PC-3 (cell line): ENCODE measurements around the gene ASTN2. TPM values are rescaled to one million over a fixed set of nuclear protein-coding genes. Genes with fewer than 3 reads are reported as not detected.

Experiments used
- ATAC-seq: fragments of 200-7000 bp; cut with Tn5 transposase; 2 replicates; pipeline ENCODE4 v1.9.1; 2020; ENCODE audit warnings: mild to moderate bottlenecking, moderate library complexity
- BruUV-seq: library from RNA; stranded (reverse); fragments of 400-500 nt; replicated peaks from 2 replicates; lab custom pipeline; 2021; lab: Mats Ljungman, UMichigan
- CTCF ChIA-PET: fragments of 300-600 bp; sonication (Branson Sonifier 250); formaldehyde crosslinking; loops from one replicate; lab custom pipeline; 2022; ENCODE audit warnings: antibody characterized with exemption; lab: Charles Lee
- POLR2A ChIA-PET: fragments of 300-600 bp; sonication (Branson Sonifier 250); formaldehyde crosslinking; loops from one replicate; lab custom pipeline; 2022; ENCODE audit warnings: antibody characterized with exemption; ENCODE audit not compliant: unreplicated experiment; lab: Charles Lee
- DNase-seq: peaks from one replicate; pipeline ENCODE4 v3.0.0-alpha.2; 2015
- H2AFZ ChIP-seq: fragments of 300-600 bp; sonication (generic); 2 replicates; pipeline ENCODE4 v1.6.0; 2016; ENCODE audit warnings: antibody characterized with exemption, low read length
- H3F3A ChIP-seq: fragments of 300-600 bp; sonication (generic); one replicate; pipeline ENCODE4 v1.6.0; 2017; ENCODE audit warnings: antibody characterized with exemption, low read length, control low read depth, mild to moderate bottlenecking; ENCODE audit not compliant: unreplicated experiment
- H3K27ac ChIP-seq: fragments of 300-600 bp; sonication (generic); 2 replicates; pipeline ENCODE4 v1.5.1; 2016; ENCODE audit warnings: mild to moderate bottlenecking, low read length
- H3K27me3 ChIP-seq: fragments of 300-600 bp; sonication (generic); 2 replicates; pipeline ENCODE4 v1.6.1; 2016; ENCODE audit warnings: low read length, mixed read lengths
- H3K36me3 ChIP-seq: fragments of 300-600 bp; sonication (generic); 2 replicates; pipeline ENCODE4 v1.6.1; 2016; ENCODE audit warnings: low read depth, mixed run types, low read length, mixed read lengths
- H3K4me1 ChIP-seq: fragments of 300-600 bp; sonication (generic); 2 replicates; pipeline ENCODE4 v1.5.1; 2016; ENCODE audit warnings: low read length; ENCODE audit not compliant: insufficient read depth
- H3K4me2 ChIP-seq: fragments of 300-600 bp; sonication (generic); 2 replicates; pipeline ENCODE4 v1.6.0; 2016; ENCODE audit warnings: low read length
- H3K4me3 ChIP-seq: fragments of 300-600 bp; sonication (generic); 2 replicates; pipeline ENCODE4 v1.5.1; 2016; ENCODE audit warnings: mild to moderate bottlenecking, low read length, mixed read lengths
- H3K79me2 ChIP-seq: fragments of 300-600 bp; sonication (generic); 2 replicates; pipeline ENCODE4 v1.6.1; 2017; ENCODE audit warnings: low read length, mixed read lengths
- H3K9ac ChIP-seq: fragments of 300-600 bp; sonication (generic); 2 replicates; pipeline ENCODE4 v1.6.0; 2016; ENCODE audit warnings: mild to moderate bottlenecking, low read length
- H3K9me2 ChIP-seq: fragments of 300-600 bp; sonication (generic); replicated peaks from 2 replicates; pipeline ENCODE4 v1.6.1; 2016; ENCODE audit warnings: mixed run types, low read length, mixed read lengths
- H3K9me3 ChIP-seq: fragments of 300-600 bp; sonication (generic); 2 replicates; pipeline ENCODE4 v1.6.1; 2016; ENCODE audit warnings: low read length, mixed read lengths
- H4K20me1 ChIP-seq: fragments of 300-600 bp; sonication (generic); 2 replicates; pipeline ENCODE4 v1.6.1; 2016; ENCODE audit warnings: low read length, mixed read lengths
- EZH2 ChIP-seq: fragments of 300-600 bp; sonication (generic); IDR thresholded peaks from one replicate; pipeline ENCODE4 v1.6.1; 2017; ENCODE audit warnings: antibody characterized with exemption, mild to moderate bottlenecking, low read length; ENCODE audit not compliant: unreplicated experiment
- EZH2phosphoT487 ChIP-seq: fragments of 300-600 bp; sonication (generic); IDR thresholded peaks from 2 replicates; pipeline ENCODE4 v1.6.1; 2018; ENCODE audit warnings: mild to moderate bottlenecking, antibody characterized with exemption, low read length, borderline replicate concordance
- intact Hi-C: fragments of 100-400 bp; cut with micrococcal nuclease; formaldehyde crosslinking; loops from 2 replicates; pipeline ENCODE4 v1.9.0; 2023
- total RNA-seq: library from RNA; depleted of rRNA; stranded (reverse); fragments of >200 nt; gene quantifications from 2 replicates; pipeline ENCODE4 v1.2.3, GENCODE V29; 2014
- TF ChIP-seq, protein P1 (sequence below): fragments of 300-600 bp; sonication (generic); conservative IDR thresholded peaks from 2 replicates; pipeline ENCODE4 v1.5.1; 2017; ENCODE audit warnings: antibody characterized with exemption, low read depth, mild to moderate bottlenecking, low read length

ASTN2 gene
- total RNA-seq, 1 experiment from 2014 or later: 3.5 TPM

DNA sequence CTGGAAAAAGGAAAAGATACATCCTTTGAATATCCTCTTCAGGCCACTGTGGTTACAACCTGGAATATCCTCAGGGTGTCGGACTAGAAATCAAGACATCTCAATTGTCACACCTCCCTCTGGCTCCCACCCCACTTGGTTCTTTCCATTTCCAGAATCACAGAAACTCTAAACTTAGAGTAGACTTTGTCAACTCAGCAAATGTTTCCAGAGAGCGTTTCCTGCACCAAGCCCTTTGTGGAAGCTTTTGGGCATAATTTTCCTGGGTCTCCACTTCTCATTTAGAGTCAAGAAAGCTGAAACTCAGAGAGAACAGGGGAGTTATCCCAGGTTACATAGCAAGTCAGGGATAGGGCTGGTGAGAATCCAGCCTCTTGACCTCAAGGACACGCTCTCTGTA lies 108.8 kb downstream of the ASTN2 start:
- Histone ChIP-seq H3K79me2 (no peaks in the 10 kb centered on the region), H3K4me1 (no peaks in the 10 kb centered on the region), H4K20me1 (no peaks in the 10 kb centered on the region), H2AFZ (no peak overlapping the region), H3K27ac (no peak overlapping the region), H3K36me3 (no peaks in the 10 kb centered on the region), H3K9me2 (no peaks in the 10 kb centered on the region), H3K4me2 (no peak overlapping the region), H3F3A (no peaks in the 10 kb centered on the region), H3K4me3 (no peak overlapping the region), H3K9me3 (no peaks in the 10 kb centered on the region), H3K9ac (no peak overlapping the region), H3K27me3 (no peaks in the 10 kb centered on the region)
- no peak for ATAC-seq
- CTCF ChIA-PET: no interaction called here
- DNase-seq: no peak
- intact Hi-C loops: no loop called here
- POLR2A ChIA-PET: no interaction called here
- BruUV-seq: no TSS peak
- no peak for TF ChIP-seq EZH2phosphoT487

DNA sequence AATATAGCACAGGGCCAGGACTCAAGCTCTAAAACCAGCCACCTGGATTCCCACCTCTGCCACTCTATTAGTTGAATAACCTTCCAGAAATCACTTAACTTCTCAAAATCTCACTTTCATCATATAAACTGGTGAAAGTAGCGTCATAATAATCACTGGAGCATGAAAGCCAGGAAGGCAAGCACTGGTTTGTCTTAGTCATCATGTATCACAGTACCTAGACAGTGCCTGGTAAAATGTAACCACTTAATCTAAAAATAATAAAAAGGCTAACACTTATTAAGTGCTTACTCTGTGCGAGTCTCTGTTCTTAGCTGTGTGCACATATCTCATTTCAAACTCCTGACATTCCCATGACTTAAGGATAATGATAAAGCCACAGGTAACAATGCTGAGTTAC lies 109.4 kb downstream of the ASTN2 start:
- ATAC-seq (no peak), DNase-seq (no peak)
- Histone ChIP-seq H3K4me1 (no peaks in the 10 kb centered on the region), H4K20me1 (no peaks in the 10 kb centered on the region), H3K9me2 (no peaks in the 10 kb centered on the region), H3K4me3 (no peak overlapping the region), H3K9me3 (no peaks in the 10 kb centered on the region), H3K79me2 (no peaks in the 10 kb centered on the region), H3F3A (no peaks in the 10 kb centered on the region), H3K27ac (no peak overlapping the region), H3K27me3 (no peaks in the 10 kb centered on the region), H3K9ac (no peak overlapping the region), H2AFZ (no peak overlapping the region), H3K4me2 (no peak overlapping the region), H3K36me3 (no peaks in the 10 kb centered on the region)
- ChIA-PET CTCF (no interaction called here), POLR2A (no interaction called here)
- TF ChIP-seq EZH2phosphoT487: no peak
- TF ChIP-seq EZH2: no peak
- TF ChIP-seq, protein P1, sequence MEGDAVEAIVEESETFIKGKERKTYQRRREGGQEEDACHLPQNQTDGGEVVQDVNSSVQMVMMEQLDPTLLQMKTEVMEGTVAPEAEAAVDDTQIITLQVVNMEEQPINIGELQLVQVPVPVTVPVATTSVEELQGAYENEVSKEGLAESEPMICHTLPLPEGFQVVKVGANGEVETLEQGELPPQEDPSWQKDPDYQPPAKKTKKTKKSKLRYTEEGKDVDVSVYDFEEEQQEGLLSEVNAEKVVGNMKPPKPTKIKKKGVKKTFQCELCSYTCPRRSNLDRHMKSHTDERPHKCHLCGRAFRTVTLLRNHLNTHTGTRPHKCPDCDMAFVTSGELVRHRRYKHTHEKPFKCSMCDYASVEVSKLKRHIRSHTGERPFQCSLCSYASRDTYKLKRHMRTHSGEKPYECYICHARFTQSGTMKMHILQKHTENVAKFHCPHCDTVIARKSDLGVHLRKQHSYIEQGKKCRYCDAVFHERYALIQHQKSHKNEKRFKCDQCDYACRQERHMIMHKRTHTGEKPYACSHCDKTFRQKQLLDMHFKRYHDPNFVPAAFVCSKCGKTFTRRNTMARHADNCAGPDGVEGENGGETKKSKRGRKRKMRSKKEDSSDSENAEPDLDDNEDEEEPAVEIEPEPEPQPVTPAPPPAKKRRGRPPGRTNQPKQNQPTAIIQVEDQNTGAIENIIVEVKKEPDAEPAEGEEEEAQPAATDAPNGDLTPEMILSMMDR: no peak
- no TSS peak for BruUV-seq
- intact Hi-C loops: no loop called here

DNA sequence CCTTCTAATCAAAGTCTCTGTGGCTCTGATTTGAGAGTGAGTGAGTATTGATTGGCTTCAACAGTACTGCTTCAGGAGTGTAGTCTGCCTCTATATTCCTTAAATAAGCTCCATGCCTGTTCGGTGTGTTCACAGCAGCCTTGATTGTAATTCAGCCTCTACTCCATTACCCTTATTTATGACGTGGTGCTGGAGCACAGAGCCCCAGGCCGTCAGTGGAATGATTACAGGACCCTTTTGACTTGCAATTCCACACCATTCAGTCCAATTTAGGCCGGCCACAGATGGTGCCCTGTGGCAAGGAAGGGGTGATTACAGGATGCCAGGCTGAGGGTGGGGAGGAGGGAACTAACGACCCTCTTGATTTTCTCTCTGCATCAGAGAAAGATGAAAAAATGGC lies 110.3 kb downstream of the ASTN2 start:
- Histone ChIP-seq H3K27ac (no peak overlapping the region), H3K4me3 (no peak overlapping the region), H3K9me3 (no peaks in the 10 kb centered on the region), H3K27me3 (no peaks in the 10 kb centered on the region), H2AFZ (no peak overlapping the region), H4K20me1 (no peaks in the 10 kb centered on the region), H3F3A (no peaks in the 10 kb centered on the region), H3K4me1 (no peaks in the 10 kb centered on the region), H3K9me2 (no peaks in the 10 kb centered on the region), H3K36me3 (no peaks in the 10 kb centered on the region), H3K9ac (no peak overlapping the region), H3K79me2 (no peaks in the 10 kb centered on the region), H3K4me2 (no peak overlapping the region)
- TF ChIP-seq EZH2 (no peak), EZH2phosphoT487 (no peak)
- TF ChIP-seq, protein P1: no peak
- ChIA-PET POLR2A (no interaction called here), CTCF (no interaction called here)
- BruUV-seq: no TSS peak
- ATAC-seq (no peak), DNase-seq (no peak)
- intact Hi-C loops: no loop called here
